Nephron progenitor cell (in vitro differentiated cells): ENCODE measurements around the gene CRTC3.
A peak's percentile ranks its signal among the peaks of the same experiment; 100 is the strongest.

Source experiments
- DNase-seq: peaks from one replicate; pipeline ENCODE4 v3.0.0; 2021
- H3K27ac Mint-ChIP-seq: 2 replicates; pipeline ENCODE4 v1.8.0; 2021; ENCODE audit warnings: mild to moderate bottlenecking, moderate library complexity, mixed read lengths
- H3K27me3 Mint-ChIP-seq: 2 replicates; pipeline ENCODE4 v1.8.0; 2021; ENCODE audit warnings: mild to moderate bottlenecking, low read depth, mixed read lengths; ENCODE audit not compliant: poor library complexity
- H3K36me3 Mint-ChIP-seq: 2 replicates; pipeline ENCODE4 v1.8.0; 2021; ENCODE audit warnings: low read depth, mixed read lengths
- H3K4me1 Mint-ChIP-seq: 2 replicates; pipeline ENCODE4 v1.8.0; 2021; ENCODE audit warnings: mixed read lengths
- H3K4me3 Mint-ChIP-seq: 2 replicates; pipeline ENCODE4 v1.8.0; 2021; ENCODE audit warnings: mild to moderate bottlenecking, moderate library complexity, mixed read lengths
- H3K9me3 Mint-ChIP-seq: 2 replicates; pipeline ENCODE4 v1.8.0; 2021; ENCODE audit warnings: mild to moderate bottlenecking, moderate library complexity, mixed read lengths
- CTCF ChIP-seq: fragments of 200-600 bp; sonication (generic); IDR thresholded peaks from 2 replicates; pipeline ENCODE4 v1.5.0; 2021; ENCODE audit warnings: antibody characterized with exemption

The CRTC3 gene

GRCh38 chr15:90594301-90594738 is 64.6 kb downstream of the CRTC3 start:
- no peaks in the 10 kb centered on the region for H3K27me3 Mint-ChIP-seq
- peaks cover 22% of the 10 kb centered on the region for H3K36me3 Mint-ChIP-seq
- H3K27ac Mint-ChIP-seq, result no peak overlapping the region
- H3K4me1 Mint-ChIP-seq, result peaks cover 40% of the 10 kb centered on the region
- H3K9me3 Mint-ChIP-seq, result no peaks in the 10 kb centered on the region
- no peak overlapping the region for H3K4me3 Mint-ChIP-seq
- no peak for DNase-seq
- TF ChIP-seq CTCF, result no peak

- no peak overlapping the region for H3K4me3 Mint-ChIP-seq
- H3K9me3 Mint-ChIP-seq, result no peaks in the 10 kb centered on the region
- H3K27ac Mint-ChIP-seq, result no peak overlapping the region
- H3K27me3 Mint-ChIP-seq, result no peaks in the 10 kb centered on the region
- no peak for DNase-seq
- H3K4me1 Mint-ChIP-seq, result peaks cover 53% of the 10 kb centered on the region
- H3K36me3 Mint-ChIP-seq, result peaks cover 21% of the 10 kb centered on the region
- no peak for TF ChIP-seq CTCF
These were observed 66.0 kb downstream of the CRTC3 start for GRCh38 chr15:90595763-90596155.

GRCh38 chr15:90596943-90597342 is 67.2 kb downstream of the CRTC3 start:
- Mint-ChIP-seq H3K4me3 (no peak overlapping the region), H3K27me3 (no peaks in the 10 kb centered on the region), H3K9me3 (no peaks in the 10 kb centered on the region), H3K4me1 (peaks cover 54% of the 10 kb centered on the region), H3K36me3 (peaks cover 28% of the 10 kb centered on the region), H3K27ac (no peak overlapping the region)
- no peak for DNase-seq
- no peak for TF ChIP-seq CTCF

- Mint-ChIP-seq H3K9me3 (no peaks in the 10 kb centered on the region), H3K27me3 (no peaks in the 10 kb centered on the region), H3K4me3 (no peak overlapping the region), H3K36me3 (peaks cover 34% of the 10 kb centered on the region), H3K4me1 (peaks cover 54% of the 10 kb centered on the region), H3K27ac (peak overlapping the region; percentile 94)
- DNase-seq, result no peak
- no peak for TF ChIP-seq CTCF
These were observed 67.9 kb downstream of the CRTC3 start for GRCh38 chr15:90597577-90597976.

- Mint-ChIP-seq H3K4me1 (peaks cover 53% of the 10 kb centered on the region), H3K27ac (peak overlapping the region; percentile 94), H3K9me3 (no peaks in the 10 kb centered on the region), H3K4me3 (peak overlapping the region; percentile 1), H3K36me3 (peaks cover 34% of the 10 kb centered on the region), H3K27me3 (no peaks in the 10 kb centered on the region)
- TF ChIP-seq CTCF, result no peak
- DNase-seq, result no peak
These were observed 68.4 kb downstream of the CRTC3 start for GRCh38 chr15:90598031-90598577.

GRCh38 chr15:90598679-90599078 is 69.0 kb downstream of the CRTC3 start:
- Mint-ChIP-seq H3K4me1 (peaks cover 48% of the 10 kb centered on the region), H3K9me3 (no peaks in the 10 kb centered on the region), H3K27me3 (no peaks in the 10 kb centered on the region), H3K4me3 (peak overlapping the region; percentile 1), H3K36me3 (peaks cover 31% of the 10 kb centered on the region), H3K27ac (peak overlapping the region; percentile 94)
- no peak for DNase-seq
- no peak for TF ChIP-seq CTCF
